MV-4-11 (cell line): ENCODE data around the gene LAMB3.
A peak's percentile ranks its signal among the peaks of the same experiment; 100 is the strongest.

Experiments used
- DNase-seq: peaks from one replicate; lab custom pipeline; 2025; lab: John Stamatoyannopoulos, UW

The LAMB3 gene

GRCh38 chr1:209633335-209633997, 18.8 kb downstream of the LAMB3 start:
- DNase-seq: peak; percentile 65

GRCh38 chr1:209630383-209631225, 21.6 kb downstream of the LAMB3 start:
- no peak for DNase-seq

GRCh38 chr1:209629621-209630382, 22.4 kb downstream of the LAMB3 start:
- no peak for DNase-seq

GRCh38 chr1:209628618-209629299, 23.5 kb downstream of the LAMB3 start:
- no peak for DNase-seq

GRCh38 chr1:209627732-209628196, 24.5 kb downstream of the LAMB3 start:
- DNase-seq: peak; percentile 52

- DNase-seq: peak; percentile 63
Measured at GRCh38 chr1:209627027-209627731, 25.0 kb downstream of the LAMB3 start.

GRCh38 chr1:209626346-209627026, 25.7 kb downstream of the LAMB3 start:
- peak; percentile 61 for DNase-seq

- no peak for DNase-seq
Measured at GRCh38 chr1:209625791-209626285, 26.4 kb downstream of the LAMB3 start.

GRCh38 chr1:209624558-209625549, 27.4 kb downstream of the LAMB3 start:
- no peak for DNase-seq

GRCh38 chr1:209622841-209623829, 29.1 kb downstream of the LAMB3 start:
- DNase-seq: no peak

GRCh38 chr1:209621741-209622655, 30.2 kb downstream of the LAMB3 start:
- DNase-seq: no peak

- no peak for DNase-seq
Measured at GRCh38 chr1:209621286-209621685, 30.9 kb downstream of the LAMB3 start.

GRCh38 chr1:209620487-209620884, 31.7 kb downstream of the LAMB3 start:
- no peak for DNase-seq

- DNase-seq: no peak
Measured at GRCh38 chr1:209619696-209620486, 32.3 kb downstream of the LAMB3 start.

- no peak for DNase-seq
Measured at GRCh38 chr1:209618756-209619420, 33.3 kb downstream of the LAMB3 start.

- DNase-seq: no peak
Measured at GRCh38 chr1:209618291-209618690, 33.9 kb downstream of the LAMB3 start.
